GM19023 (cell line): ENCODE data around the gene SUGCT.
"Not testable (repeated sequence)": the region's sequence is repeated elsewhere in the genome, so short reads cannot be mapped to it uniquely, and the experiment has no call there.

Experiments used
- ATAC-seq: cut with Tn5 transposase; IDR thresholded peaks from one replicate; pipeline ENCODE4 v1.9.1; 2021; ENCODE audit warnings: mild to moderate bottlenecking, moderate library complexity; ENCODE audit not compliant: unreplicated experiment

The SUGCT gene

DNA sequence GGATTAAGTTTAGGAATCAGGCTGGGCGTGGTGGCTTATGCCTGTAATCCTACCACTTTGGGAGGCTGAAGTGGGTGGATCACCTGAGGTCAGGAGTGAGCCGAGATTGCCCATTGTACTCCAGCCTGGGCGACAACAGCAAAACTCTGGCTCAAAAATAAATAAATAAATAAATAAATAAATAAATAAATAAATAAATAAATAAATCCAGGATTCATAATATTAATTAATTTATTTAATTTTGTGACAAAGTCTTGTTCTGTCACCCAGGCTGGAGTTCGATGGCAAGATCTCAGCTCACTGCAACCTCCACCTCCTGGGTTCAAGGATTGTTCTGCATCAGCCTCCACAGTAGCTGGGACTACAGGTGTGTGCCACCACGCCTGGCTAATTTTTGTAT lies 4.2 kb downstream of the SUGCT start:
- ATAC-seq, result no peak

DNA sequence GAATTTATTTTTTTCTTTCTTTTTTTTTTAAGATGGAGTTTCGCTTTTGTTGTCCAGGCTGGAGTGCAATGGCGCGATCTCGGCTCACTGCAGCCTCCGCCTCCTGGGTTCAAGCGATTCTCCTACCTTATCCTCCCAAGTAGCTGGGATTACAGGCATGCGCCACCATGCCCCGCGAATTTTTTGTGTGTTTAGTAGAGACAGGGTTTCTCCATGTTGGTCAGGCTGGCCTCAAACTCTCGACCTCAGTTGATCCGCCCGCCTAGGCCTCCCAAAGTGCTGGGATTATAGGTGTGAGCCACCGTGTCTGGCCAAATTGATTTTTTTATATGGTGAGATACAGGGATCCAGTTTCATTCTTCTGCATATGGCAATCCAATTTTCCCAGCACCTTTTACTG lies 5.1 kb downstream of the SUGCT start:
- ATAC-seq, result not testable (repeated sequence)

DNA sequence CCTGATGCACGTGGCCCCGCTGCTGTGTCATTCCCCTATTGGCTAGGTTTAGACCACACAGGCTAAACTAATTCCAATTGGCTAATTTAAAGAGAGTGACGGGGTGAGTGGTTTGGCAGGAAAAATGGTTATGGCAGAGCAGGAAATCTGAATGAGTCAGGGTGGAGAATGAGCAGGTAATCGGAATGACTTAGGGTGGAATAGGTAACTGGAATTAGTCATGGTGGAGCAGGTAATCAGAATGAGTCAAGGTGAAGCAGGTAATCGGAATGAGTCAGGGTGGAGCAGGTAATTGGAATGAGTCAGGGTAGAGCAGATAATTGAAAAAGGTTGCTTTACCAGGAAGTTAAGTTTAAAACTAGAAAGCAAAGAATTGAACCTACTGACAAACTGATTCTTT lies 7.1 kb downstream of the SUGCT start:
- not testable (repeated sequence) for ATAC-seq

DNA sequence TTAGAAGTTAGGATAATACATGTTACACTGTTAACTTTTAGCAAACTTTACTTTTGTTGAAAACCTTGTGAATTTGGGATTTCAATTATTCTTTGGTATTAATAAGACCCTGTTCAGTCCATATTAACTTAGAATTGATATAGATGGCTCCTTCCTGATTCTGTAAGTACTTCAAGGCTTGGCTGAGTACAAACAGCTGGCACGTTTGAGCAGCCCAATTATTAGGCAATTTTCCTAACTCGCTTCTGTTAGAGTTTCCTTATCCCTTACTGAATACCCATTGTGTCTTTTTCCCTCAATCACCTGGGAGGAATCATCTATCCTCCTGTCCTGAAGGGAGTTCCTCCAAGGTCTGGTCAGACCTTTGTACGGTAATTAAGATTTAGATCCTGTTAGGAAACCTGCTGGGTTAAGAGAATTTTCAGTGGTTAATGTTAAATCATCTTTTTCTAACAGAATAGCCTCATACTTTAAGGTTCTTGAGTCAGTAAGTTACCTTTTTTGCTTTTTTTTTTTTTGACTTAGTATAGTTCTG lies 10.9 kb downstream of the SUGCT start:
- not testable (repeated sequence) for ATAC-seq

DNA sequence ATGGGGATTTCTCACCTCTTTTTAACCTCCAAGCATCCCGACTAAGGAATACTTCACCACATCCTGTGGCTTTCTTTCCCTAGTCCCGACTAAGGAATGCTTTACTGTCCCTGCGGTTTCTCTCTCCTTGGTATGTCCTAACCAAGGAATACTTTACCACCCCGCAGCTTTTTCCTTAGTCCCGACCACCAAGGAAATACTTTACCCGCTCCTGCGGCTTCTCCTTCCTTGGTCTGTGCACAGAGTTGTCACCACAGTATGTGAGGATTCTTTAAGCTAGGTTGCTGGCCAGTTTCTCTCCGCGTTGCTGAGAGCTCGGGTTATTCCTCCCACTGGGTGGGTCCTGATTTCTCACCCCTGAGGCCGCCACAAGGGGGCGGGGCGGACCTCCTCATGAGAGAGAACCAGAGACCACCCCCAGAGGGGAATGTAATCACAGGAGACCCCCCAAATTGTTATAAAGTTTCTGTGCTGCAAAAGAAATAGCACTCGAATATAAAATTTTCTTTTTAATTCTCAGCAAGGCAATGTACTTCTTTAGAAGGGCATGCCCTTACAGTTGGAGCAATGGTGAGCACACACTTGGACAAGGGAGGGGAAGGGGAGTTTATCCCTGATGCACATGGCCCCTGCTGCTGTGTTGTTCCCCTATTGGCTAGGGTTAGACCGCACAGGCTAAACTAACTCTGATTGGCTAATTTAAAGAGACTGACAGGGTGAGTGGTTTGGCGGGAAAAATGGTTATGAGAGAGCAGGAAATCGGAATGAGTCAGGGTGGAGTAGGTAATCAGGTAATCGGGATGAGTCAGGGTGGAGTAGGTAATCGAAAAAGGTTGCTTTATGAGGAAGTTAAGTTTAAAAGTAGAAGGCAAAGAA lies 12.8 kb downstream of the SUGCT start:
- no peak for ATAC-seq

DNA sequence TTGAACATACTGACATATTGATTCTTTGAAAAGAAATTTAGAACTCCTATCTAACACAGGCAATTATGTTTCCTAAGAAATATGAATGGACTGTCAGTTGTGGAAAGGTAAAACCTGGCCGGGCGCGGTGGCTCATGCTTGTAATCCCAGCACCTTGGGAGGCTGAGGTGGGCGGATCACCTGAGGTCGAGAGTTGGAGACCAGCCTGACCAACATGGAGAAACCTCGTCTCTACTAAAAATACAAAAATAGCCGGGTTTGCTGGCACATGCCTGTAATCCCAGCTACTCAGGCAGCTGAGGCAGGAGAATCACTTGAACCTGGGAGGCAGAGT lies 13.4 kb downstream of the SUGCT start:
- not testable (repeated sequence) for ATAC-seq

DNA sequence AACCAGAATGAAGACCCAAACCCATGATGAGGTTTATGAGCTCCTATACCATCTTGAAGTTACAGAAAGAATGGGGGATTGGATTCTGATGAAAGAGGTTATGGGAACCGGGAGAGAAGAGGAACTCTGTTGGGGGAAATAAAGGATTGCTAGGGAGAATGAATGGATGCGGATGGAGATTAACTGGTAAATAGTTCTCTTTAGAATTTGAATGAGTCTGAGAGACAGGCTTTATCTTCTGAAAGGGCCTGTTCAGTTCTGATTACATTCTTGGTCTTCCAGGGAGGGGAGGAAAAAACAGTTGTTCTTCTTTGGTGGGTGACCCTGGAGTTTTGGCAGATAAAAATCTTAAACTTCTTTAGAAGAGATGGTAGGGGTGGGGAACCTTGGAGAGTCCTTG lies 13.9 kb downstream of the SUGCT start:
- no peak for ATAC-seq

DNA sequence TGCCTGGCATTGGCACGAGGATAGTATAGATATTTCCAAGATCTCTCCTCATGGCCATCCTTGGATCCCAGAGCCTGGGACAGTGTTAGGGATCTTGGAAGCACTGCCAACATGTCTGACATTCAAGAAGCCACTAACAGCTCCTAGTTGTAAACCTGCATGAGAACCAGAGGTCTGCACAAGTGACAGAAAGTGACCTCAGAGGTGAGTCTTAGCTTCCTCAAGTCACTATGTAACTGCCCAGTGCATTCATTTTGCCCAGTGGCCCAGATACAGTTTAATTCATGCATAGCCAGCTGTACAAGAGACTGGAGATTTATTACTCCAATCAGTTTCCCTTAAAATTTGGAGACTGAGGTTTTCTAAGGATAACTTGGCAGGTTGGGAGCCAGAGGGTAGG lies 16.7 kb downstream of the SUGCT start:
- ATAC-seq, result no peak

DNA sequence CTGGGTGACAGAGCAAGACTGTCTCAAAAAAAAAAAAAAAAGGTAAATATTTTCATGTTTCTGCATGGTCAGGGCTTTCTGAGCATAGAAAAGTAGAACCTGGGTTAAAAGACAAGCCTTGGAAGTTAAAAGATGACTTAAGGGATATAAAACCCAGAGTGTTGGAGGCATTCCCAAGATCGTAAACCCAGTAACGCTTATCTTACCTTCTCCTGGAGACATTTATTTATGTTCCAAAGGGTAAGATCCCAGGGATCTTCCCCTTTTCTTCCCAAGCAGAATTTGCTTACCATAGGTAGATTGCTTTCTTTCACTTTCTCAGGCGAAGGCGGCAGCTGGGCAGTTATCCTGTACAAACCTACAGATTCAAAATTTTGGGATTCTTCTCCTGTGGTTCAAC lies 22.2 kb downstream of the SUGCT start:
- ATAC-seq, result no peak

DNA sequence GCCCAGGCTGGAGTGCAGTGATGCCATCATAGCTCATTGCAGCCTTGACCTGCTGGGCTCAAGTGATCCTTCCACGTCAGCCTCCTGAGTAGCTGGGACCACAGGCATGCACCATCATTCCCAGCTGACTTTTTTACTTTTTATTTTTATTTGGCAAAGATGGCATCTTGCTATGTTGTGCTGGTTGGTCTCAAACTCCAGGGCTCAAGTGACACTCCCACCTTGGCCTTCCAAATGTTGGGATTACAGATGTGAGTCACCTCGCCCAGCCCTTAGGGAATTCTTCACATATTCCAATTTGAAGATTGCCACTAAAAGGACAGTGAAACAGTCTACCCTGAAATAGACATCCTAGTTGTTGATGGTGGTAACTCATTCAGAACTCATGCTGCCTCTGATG lies 27.7 kb downstream of the SUGCT start:
- ATAC-seq, result no peak

DNA sequence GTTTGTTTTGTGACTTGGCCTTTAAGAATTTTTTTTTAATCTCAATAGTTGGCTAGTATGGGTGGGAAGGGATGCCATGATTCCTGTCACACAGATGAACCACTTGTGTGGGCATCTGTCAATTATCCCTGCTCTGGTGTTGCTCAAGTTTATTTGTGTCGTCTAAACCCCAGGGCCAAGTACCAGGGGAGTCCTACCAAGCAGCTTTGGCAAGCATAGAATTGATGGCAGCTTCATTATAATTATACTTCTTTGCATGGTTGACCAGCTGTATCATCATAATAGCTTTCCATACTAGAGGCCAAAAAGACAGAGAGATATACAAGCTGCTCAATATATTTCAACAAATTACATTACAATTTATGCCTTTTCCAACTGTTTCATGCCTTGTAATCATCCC lies 30.4 kb downstream of the SUGCT start:
- ATAC-seq, result no peak

DNA sequence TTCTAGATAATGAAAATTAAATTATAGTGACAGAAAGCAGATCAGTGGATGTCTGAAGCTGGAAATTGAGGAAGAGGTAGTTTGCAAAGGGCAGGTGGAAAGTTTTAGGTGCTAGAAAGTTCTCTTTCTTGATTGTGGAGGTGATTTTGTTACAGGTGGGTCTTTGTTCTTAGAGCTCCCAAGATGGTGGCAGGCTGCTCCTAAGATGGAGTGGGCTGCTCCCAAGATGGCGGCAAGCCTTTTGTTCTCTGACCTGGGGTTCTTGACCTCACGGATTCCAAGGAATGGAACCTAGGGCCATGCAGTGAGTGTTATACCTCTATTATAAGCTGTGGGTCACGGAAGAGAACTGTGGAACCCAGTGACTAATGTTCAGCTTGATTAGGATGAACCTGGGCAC lies 32.5 kb downstream of the SUGCT start:
- ATAC-seq, result no peak

DNA sequence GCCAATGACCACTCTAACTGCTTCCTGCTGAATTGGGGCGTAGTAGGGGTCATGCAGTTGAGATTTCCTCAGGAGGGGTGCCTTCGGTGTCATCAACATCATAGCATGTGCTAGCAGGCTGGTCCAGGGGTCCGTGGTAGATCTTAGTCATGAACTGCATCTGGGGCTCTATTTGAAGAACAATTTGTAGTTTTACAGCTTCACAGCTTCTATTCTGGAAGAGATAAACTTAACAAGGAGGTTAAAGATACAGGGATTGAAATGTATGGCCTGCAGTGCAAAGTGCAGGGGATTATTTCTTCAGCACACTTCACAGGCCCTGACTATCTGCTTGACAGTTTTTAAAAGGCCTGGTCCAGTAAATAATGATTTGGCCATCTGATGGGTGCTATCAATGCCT lies 33.5 kb downstream of the SUGCT start:
- not testable (repeated sequence) for ATAC-seq

DNA sequence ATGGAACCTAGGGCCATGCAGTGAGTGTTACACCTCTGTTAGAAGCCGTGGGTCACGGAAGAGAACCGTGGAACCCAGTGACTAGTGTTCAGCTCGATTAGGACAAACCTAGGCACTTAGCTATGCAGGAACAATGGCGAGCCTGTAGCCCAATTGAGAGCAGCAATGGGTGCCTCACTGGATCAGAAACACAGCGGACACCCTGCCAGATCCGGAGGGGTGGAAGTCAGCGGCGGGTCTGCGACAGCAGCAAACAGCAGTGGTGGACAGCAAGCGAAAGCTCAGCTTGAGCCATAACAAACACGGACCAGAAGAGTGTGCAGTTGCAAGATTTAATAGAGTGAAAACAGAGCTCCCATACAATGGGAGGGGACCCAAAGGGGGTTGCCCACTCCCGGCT lies 38.3 kb downstream of the SUGCT start:
- ATAC-seq, result not testable (repeated sequence)

DNA sequence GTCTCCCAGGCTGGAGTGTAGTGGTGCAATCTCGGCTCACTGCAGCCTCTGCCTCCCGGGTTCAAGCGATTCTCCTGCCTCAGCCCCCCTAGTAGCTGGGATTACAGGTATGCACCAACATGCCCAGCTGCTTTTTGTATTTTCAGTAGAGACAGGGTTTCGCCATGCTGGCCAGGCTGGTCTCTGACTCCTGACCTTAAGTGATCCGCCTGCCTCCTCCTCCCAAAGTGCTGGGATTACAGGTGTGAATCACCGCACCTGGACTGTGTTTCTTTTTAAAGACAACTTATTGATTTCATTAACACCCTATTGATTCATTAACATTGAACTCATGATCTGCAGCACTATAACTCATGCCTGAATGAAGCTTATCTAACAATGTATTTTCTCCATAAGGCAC lies 40.5 kb downstream of the SUGCT start:
- not testable (repeated sequence) for ATAC-seq

DNA sequence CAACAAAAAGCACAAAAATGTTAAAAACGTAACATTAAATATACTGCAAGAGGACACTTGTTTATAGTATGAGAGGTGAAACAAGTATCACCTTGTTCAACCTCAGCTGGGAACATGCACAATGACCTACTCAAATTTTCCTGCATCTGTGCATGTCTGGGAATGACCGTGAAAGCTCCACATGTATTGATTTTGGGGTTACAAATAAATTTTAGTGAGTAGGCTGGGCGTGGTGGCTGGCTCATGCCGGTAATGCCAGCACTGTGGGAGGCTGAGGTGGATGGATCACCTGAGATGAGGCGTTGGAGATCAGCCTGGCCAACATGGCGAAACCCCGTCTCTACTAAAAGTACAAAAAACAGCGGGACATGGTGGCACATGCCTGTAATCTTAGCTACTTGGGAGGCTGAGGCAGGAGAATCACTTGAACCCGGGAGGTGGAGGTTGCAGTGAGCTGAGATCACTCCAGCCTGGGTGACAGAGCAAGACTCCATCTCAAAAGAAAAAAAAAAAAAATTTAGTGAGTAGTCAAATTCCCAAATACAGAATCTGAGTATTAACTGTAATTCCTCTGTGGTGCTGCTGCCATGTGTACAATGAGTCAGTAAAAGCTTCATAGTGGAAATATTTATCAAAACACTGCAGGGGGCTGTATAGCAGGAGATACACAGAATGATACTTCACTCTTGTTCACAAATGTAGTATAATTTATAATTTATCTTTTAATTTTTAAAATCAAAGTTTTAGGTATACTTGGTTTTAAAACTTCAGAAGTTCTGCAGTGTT lies 41.1 kb downstream of the SUGCT start:
- no peak for ATAC-seq

DNA sequence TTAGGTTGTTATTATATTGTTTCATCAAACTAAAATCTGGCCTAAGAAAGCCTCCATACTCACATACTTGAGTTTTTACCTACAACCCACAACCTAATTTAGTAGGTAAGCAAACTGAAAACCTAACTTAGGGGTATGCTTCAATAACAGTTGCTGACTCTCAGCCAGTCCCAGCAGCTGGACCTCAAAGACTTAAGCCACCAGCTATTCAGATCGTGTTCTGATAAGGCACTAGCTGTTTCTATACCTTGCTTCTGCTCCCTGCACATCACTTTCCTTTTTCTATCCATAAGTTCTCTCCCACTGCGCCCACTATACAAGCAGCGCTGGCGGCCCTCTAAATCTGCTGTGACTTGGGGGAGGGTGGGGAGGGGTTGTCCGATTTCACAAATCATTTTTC lies 42.3 kb downstream of the SUGCT start:
- no peak for ATAC-seq

DNA sequence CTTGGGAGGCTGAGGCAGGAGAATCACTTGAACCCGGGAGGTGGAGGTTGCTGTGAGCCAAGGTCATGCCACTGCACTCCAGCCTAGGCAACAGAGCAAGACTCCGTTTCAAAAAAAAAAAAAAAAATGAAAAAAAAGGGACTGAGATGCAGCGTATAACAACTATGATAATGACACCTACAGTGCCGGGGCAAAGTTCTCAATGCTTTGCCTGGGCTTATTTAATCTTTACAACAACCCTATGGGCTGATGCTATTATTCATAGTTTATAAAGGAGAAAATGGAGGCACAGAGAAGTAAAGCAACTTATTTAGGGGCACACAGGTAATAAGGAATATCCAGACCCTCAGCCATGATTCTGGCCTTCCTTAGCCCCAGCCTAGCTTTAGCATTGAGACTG lies 47.6 kb downstream of the SUGCT start:
- no peak for ATAC-seq

DNA sequence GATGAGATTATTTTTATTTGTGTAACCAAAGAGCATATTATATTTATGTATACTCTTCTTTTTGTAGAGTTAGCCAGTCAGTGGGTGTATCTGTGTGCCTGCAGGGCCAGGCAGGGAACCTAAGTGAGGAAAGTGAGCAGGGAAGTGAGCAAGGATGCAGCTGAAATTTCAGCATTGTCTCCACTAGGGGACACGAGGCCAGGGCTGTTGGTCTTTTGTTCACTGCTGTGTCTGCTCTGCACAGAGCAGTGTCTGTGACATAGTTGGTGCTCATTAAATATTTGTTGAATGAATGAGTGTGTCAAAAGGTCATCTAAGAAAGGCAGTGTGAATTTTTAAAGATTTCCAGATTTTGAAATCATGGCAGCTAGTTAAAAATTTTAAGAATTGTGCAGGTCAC lies 51.8 kb downstream of the SUGCT start:
- no peak for ATAC-seq

DNA sequence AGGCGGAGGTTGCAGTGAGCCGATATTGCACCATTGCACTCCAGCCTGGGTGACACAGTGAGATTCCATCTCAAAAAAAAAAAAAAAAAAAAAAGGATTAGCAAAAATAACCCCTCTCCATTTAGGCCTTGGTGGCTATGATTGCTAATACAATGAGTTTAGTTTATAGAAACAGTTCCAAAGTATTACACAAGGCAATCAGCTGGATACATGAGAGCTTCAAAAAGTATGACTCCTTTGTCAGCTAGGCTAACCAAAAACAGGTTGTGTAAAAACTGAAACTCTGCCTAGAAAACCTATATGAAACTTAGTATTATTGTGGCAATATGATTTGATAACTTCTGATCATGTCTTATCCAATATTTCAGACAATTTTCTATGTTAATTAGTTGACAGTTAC lies 57.2 kb downstream of the SUGCT start:
- no peak for ATAC-seq

DNA sequence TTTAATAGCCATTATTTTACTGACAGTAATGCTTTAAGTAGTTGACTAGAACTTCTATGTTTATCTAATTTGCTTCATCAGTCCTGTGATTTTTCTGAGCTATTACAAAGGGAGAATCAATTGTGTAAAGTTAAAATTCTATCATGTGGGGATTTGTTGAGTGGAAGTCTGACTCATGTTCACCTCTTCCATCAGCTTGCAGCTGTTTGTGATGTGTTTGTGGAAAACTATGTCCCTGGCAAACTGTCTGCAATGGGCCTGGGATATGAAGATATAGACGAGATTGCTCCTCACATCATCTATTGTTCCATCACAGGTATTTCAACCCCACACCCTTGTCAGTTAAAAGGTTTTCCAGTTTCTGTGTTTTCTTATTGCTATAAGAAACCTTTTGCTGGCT lies 59.9 kb downstream of the SUGCT start:
- no peak for ATAC-seq

DNA sequence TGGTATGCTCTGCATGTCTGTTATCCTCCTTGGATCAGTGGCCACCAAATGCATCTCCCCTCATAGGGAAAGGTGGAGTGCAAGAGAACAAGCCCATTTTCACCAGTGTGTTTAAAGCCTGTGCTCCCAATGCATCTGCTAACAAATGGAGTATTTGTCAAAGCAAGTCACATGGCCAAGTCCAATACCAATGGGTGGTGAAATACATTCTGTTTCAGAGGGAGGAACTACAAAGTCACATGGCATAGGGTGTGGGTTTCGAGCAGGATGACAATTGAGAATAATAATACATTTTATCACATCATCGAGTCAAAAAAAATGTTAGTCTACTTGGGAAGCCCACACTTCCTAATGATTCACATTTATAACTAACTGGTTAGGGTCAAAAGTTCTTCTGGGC lies 62.7 kb downstream of the SUGCT start:
- ATAC-seq, result no peak
